Endothelial cell of umbilical vein (primary cell): ENCODE data around the gene FLT3. TPM values are rescaled to one million over a fixed set of nuclear protein-coding genes. Genes with fewer than 3 reads are reported as not detected.

Source experiments
- BruUV-seq: library from RNA; stranded (reverse); fragments of 400-500 nt; replicated peaks from 2 replicates; lab custom pipeline; 2021; lab: Mats Ljungman, UMichigan
- CTCF ChIA-PET: fragments of 300-600, 350-600 bp; sonication (Branson Sonifier 250); formaldehyde crosslinking; loops from one replicate; lab custom pipeline; 2021; ENCODE audit warnings: antibody characterized with exemption, inconsistent platforms; lab: Charles Lee
- POLR2A ChIA-PET: fragments of 300-600, 350-600 bp; sonication (Branson Sonifier 250); formaldehyde crosslinking; loops from one replicate; lab custom pipeline; 2021; ENCODE audit warnings: antibody characterized with exemption, inconsistent platforms; lab: Charles Lee
- DNase-seq: peaks from one replicate; pipeline ENCODE4 v3.0.0-alpha.2; 2011; ENCODE audit warnings: low read depth, low spot score
- FAIRE-seq: peaks from 2 replicates; lab custom pipeline; 2011; peaks lifted over from hg19 to GRCh38; lab: Jason Lieb, UNC
- H2AFZ ChIP-seq: 2 replicates; pipeline ENCODE4 v1.6.0; 2012; ENCODE audit warnings: low read depth, low read length, control low read depth, inconsistent platforms
- H3K27ac ChIP-seq: 2 replicates; pipeline ENCODE4 v1.5.1; 2011; ENCODE audit warnings: low read depth, mild to moderate bottlenecking, control low read depth, low read length, moderate library complexity; ENCODE audit not compliant: insufficient read depth
- H3K27me3 ChIP-seq, 2 experiments: 2 replicates each; pipeline versions ENCODE4 v1.6.0 to v1.6.1; 2011; ENCODE audit warnings: low read length in 2 of 2, mixed read lengths in 1 of 2; ENCODE audit not compliant: control insufficient read depth in 2 of 2, insufficient read depth in 2 of 2
- H3K36me3 ChIP-seq, 2 experiments: 2 replicates in 1 of 2; 3 replicates in 1 of 2; pipeline ENCODE4 v1.5.1; 2011; ENCODE audit warnings: low read length in 2 of 2, mild to moderate bottlenecking in 1 of 2, moderate library complexity in 1 of 2; ENCODE audit not compliant: control insufficient read depth in 2 of 2, insufficient read depth in 2 of 2; ENCODE audit errors: extremely low read depth in 1 of 2
- H3K4me1 ChIP-seq: 3 replicates; pipeline ENCODE4 v1.5.1; 2011; ENCODE audit warnings: mild to moderate bottlenecking, low read length; ENCODE audit not compliant: control insufficient read depth, insufficient read depth; ENCODE audit errors: extremely low read depth
- H3K4me2 ChIP-seq: 2 replicates; pipeline ENCODE4 v1.6.1; 2011; ENCODE audit warnings: low read length, control low read depth, mixed read lengths; ENCODE audit not compliant: insufficient read depth
- H3K4me3 ChIP-seq, 3 experiments: fragments of 200-600 bp in 1 of 3; sonication (generic), shearing (Covaris generic) in 1 of 3; replicated peaks in 1 of 3; 2 replicates each; pipeline ENCODE4 v1.5.1; 2011 to 2016; ENCODE audit warnings: control low read depth in 3 of 3, low read length in 3 of 3, mild to moderate bottlenecking in 2 of 3, inconsistent platforms in 1 of 3, low read depth in 1 of 3, moderate library complexity in 1 of 3; ENCODE audit not compliant: insufficient read depth in 1 of 3
- H3K79me2 ChIP-seq: 2 replicates; pipeline ENCODE4 v1.6.0; 2012; ENCODE audit warnings: low read length, inconsistent platforms; ENCODE audit not compliant: control insufficient read depth, insufficient read depth
- H3K9ac ChIP-seq: replicated peaks from 2 replicates; pipeline ENCODE3; 2011; ENCODE audit warnings: low read length, control low read depth; ENCODE audit not compliant: insufficient read depth; ENCODE audit errors: extremely low read depth
- H3K9me1 ChIP-seq: replicated peaks from 3 replicates; pipeline ENCODE4 v1.6.0; 2011; ENCODE audit warnings: mild to moderate bottlenecking, low read length; ENCODE audit not compliant: control insufficient read depth, insufficient read depth; ENCODE audit errors: extremely low read depth
- H3K9me3 ChIP-seq: replicated peaks from 2 replicates; pipeline ENCODE4 v1.5.1; 2012; ENCODE audit warnings: low read length, inconsistent platforms; ENCODE audit not compliant: control insufficient read depth, insufficient read depth
- H4K20me1 ChIP-seq: replicated peaks from 2 replicates; pipeline ENCODE3; 2011; ENCODE audit warnings: mild to moderate bottlenecking, low read length; ENCODE audit not compliant: control insufficient read depth, insufficient read depth; ENCODE audit errors: extremely low read depth
- CTCF ChIP-seq, 2 donors: IDR thresholded peaks; 1 replicate in 1 of 2; 2 replicates in 1 of 2; pipeline ENCODE4 v1.5.1; 2011; ENCODE audit warnings: low read length in 2 of 2, mild to moderate bottlenecking in 2 of 2, moderate library complexity in 2 of 2, control low read depth in 1 of 2, inconsistent platforms in 1 of 2, low read depth in 1 of 2; ENCODE audit not compliant: insufficient read depth in 1 of 2; ENCODE audit errors: extremely low read depth in 1 of 2
- FOS ChIP-seq: IDR thresholded peaks from 2 replicates; pipeline ENCODE4 v1.6.1; 2011; ENCODE audit warnings: mild to moderate bottlenecking, low read length, moderate library complexity, borderline replicate concordance; ENCODE audit not compliant: insufficient read depth
- GATA2 ChIP-seq: IDR thresholded peaks from 2 replicates; pipeline ENCODE4 v1.7.0; 2011; ENCODE audit warnings: low read depth, mild to moderate bottlenecking, moderate library complexity, mixed read lengths, low read length; ENCODE audit not compliant: insufficient read length, insufficient read depth
- JUN ChIP-seq: IDR thresholded peaks from 2 replicates; pipeline ENCODE4 v1.6.1; 2011; ENCODE audit warnings: borderline replicate concordance, low read depth; ENCODE audit not compliant: insufficient read length, insufficient read depth
- MAX ChIP-seq: IDR thresholded peaks from 2 replicates; pipeline ENCODE4 v1.6.1; 2011; ENCODE audit not compliant: insufficient read depth, insufficient read length
- MYC ChIP-seq: IDR thresholded peaks from one replicate; pipeline ENCODE4 v1.6.1; 2011; ENCODE audit warnings: mild to moderate bottlenecking, low read depth, low read length
- POLR2A ChIP-seq: IDR thresholded peaks from 2 replicates; pipeline ENCODE4 v1.6.1; 2012; ENCODE audit warnings: low read depth, mild to moderate bottlenecking, control low read depth, low read length
- POLR2AphosphoS5 ChIP-seq: IDR thresholded peaks from 2 replicates; pipeline ENCODE4 v1.6.1; 2012; ENCODE audit warnings: low read depth, mild to moderate bottlenecking, control low read depth, low read length, moderate library complexity; ENCODE audit not compliant: insufficient read depth
- dilution Hi-C: fragments of 300-500 bp; cut with MboI; formaldehyde crosslinking; loops from one replicate; pipeline ENCODE4 v1.15.0; 2019; ENCODE audit warnings: low sequenced_read_pairs; ENCODE audit not compliant: extremely low pct_ligation_motif_present
- intact Hi-C: fragments of 100-400 bp; cut with micrococcal nuclease; formaldehyde crosslinking; loops from one replicate; pipeline ENCODE4 v1.10.0; 2022
- polyA plus RNA-seq, 4 experiments: library from polyadenylated mRNA; depleted of rRNA in 3 of 4; stranded (reverse) in 3 of 4; unstranded in 1 of 4; fragments of >200 nt; gene quantifications; 2 replicates each; pipeline versions ENCODE4 v1.2.1 to v1.2.3, GENCODE V29; 2011 to 2012; ENCODE audit warnings: missing spikeins in 1 of 4
- total RNA-seq: library from RNA; stranded (reverse); gene quantifications from 2 replicates; pipeline ENCODE4 v1.2.3, GENCODE V29; 2021

FLT3 gene
- total and polyA plus RNA-seq, 2 donors (not counting 3 experiments of a cell fraction or from before 2014, with no cell fraction given), result 0.03 TPM; not detected in 1

GRCh38 chr13:28031220-28031895 is 69.0 kb downstream of the FLT3 start:
- Histone ChIP-seq H2AFZ (no peak overlapping the region), H3K4me1 (no peaks in the 10 kb centered on the region), H3K9ac (no peak overlapping the region), H4K20me1 (no peaks in the 10 kb centered on the region), H3K27ac (no peak overlapping the region), H3K4me2 (no peak overlapping the region), H3K36me3 (no peaks in the 10 kb centered on the region), H3K4me3 (no peak overlapping the region), H3K79me2 (no peaks in the 10 kb centered on the region), H3K27me3 (no peaks in the 10 kb centered on the region), H3K9me1 (no peaks in the 10 kb centered on the region), H3K9me3 (no peaks in the 10 kb centered on the region)
- ChIA-PET POLR2A (no interaction called here), CTCF (no interaction called here)
- dilution Hi-C loops (no loop called here), intact Hi-C loops (no loop called here)
- no TSS peak for BruUV-seq
- no peak for TF ChIP-seq FOS
- TF ChIP-seq MAX, result no peak
- no peak for TF ChIP-seq CTCF (IDR thresholded peaks at IDR 0.05; ENCODE audit: extremely low read depth in 1 of 2, insufficient read depth in 1 of 2, low read depth in 1 of 2, low read length in 2 of 2)
- TF ChIP-seq JUN, result no peak
- no peak for TF ChIP-seq POLR2AphosphoS5
- TF ChIP-seq POLR2A, result no peak
- no peak for TF ChIP-seq MYC
- TF ChIP-seq GATA2, result no peak
- no peak for DNase-seq
- FAIRE-seq, result no peak
